GM21367 (cell line): ENCODE data around the gene HSPA8.
"Not testable (repeated sequence)": the region's sequence is repeated elsewhere in the genome, so short reads cannot be mapped to it uniquely, and the experiment has no call there.

Experiments used
- ATAC-seq: cut with Tn5 transposase; IDR thresholded peaks from one replicate; pipeline ENCODE4 v1.9.1; 2021; ENCODE audit not compliant: unreplicated experiment

Gene HSPA8

DNA sequence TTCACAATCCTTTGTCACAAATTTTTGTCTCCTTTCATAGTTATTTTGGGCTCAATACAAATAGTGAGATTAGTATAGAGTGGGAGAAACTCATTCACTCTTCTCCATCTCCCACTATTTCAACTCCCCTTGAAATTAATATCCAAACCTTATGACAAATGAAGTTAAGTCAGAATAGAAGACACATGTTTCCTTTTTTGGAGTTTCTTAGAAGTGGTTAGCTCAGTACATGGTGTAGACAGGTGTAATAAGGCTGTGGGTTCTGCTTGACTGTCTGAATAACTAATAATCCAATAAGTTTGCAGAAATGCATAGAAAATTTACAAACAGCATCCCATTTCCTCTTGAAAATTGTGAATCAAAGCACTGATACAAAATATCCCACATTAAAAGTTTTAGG is 10.8 kb upstream of the HSPA8 start:
- ATAC-seq, result no peak

GRCh38 chr11:123072332-123072761 is 10.4 kb upstream of the HSPA8 start:
- no peak for ATAC-seq

- ATAC-seq, result peak; percentile 56
These were observed 8.2 kb upstream of the HSPA8 start for GRCh38 chr11:123069908-123070821.

- no peak for ATAC-seq
These were observed 3.7 kb upstream of the HSPA8 start for GRCh38 chr11:123065621-123066020.

DNA sequence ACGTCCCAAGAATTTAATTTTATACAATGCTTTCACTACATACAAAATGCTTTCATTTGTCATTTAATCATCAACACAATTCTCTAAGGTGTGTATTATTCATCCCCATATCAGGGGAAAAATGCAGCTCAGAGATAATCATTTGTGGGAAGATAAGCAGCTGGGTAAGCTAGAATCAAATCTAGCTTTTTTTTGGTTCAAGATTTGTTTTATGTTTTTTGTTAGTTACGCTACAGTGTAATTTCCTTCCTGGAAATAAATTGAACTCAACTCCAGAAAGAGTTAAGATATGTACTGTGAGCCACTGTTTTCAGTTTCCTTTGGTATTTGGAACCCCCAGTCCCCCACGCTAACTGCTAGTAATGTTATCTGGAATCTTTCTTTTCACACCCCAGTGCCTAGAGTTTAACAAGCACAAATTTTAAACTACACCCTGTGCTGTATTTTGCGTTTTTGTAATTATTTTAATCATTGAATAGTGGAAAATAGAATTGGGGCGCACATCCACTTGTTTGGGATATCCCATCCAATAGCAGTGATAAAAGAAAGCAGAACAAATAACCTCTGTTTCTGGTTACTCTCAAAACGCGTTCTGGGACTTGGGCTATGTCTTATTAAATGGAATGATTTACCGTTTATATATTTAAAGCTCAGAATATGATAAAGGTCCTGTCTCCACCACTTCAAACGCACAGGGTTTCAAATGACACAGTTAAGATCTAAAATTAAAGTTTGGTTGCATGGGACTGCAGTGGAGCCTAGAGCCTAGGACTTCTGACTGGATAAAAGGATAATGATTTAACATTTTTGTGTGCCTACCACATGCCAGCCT is 2.1 kb upstream of the HSPA8 start:
- no peak for ATAC-seq

DNA sequence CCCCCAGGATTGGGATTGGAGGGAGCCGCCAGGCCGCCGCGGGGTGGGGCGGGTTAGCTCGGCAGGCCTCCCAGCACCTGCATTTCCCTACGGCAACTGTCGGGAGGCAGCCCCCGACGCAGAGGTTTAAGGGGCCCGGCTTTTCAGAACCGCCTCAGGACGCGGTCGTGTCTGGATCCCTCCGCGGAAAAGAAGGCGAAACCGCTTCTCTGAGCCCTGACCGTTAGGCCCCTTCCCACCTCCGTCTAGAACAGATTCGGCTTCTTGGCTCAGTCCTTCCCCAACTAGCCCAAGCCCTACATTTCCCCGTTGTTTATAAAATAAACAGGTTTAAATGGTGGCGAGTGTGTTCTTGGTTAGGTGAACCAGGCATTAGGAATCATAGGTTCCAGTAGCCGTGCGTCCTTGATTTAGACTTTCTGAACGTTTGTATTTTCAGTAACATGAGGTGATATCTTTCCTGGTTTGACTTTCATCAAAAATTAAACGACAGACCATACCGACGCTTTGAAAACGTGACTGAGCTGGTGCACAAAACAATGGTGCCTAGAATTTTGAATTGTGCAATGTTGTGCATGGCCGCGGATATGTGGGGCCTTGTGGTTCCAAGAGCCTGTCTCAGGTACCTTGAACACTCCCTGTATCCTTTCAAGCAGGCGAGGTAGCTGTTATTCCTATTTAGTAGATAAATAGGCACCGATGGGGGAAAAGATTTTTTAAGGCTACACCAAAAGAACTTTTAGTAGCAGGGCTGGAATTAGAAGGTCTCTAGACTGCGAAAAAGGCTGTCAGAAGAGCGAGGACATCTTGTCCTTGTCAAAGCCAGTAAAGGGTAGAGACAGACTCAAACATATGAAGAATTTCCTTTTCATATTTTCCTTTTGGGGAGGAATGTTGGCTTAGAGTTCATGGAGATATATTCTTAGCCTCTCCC is 1.2 kb upstream of the HSPA8 start:
- peak; percentile 4 for ATAC-seq

DNA sequence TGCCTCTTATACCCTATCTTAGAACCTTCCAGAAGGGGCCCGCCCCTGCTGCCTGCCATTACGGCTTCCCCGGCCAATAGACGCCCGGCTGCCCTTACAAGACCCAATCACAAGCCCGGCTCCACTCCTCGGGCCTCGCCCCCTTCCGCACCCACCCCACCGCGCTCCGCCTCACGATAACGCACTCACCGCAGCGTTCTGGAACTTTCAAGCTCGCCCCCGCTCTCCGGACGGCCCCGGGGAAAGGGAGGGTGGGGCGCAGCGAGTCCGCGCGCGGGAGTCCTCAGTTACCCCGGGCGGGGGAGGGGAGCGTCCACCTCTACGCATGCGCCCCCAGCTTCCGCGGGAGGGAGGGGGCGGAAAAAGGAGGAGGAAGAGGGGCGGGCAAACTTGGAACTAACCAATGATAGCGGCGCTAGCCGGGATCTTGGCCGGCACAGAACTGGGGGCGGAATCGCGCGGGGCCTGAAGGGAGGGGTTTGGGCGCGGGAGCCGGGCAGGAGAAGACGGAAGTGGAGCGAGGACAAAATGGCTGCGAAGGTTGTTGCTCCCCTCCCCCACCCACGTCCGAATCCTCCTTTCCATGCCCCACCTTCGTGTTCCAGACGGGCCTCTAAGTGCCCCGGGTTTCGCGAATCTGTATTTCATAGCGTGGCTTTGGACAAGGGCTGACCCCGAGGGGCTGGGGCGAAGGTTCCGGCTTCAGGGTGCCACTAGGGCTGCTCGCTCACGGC is 389 bp upstream of the HSPA8 start:
- peak; percentile 84 for ATAC-seq

GRCh38 chr11:123060277-123061000 is 1.5 kb downstream of the HSPA8 start:
- no peak for ATAC-seq

GRCh38 chr11:123059041-123059920 is 2.7 kb downstream of the HSPA8 start:
- ATAC-seq, result not testable (repeated sequence)

DNA sequence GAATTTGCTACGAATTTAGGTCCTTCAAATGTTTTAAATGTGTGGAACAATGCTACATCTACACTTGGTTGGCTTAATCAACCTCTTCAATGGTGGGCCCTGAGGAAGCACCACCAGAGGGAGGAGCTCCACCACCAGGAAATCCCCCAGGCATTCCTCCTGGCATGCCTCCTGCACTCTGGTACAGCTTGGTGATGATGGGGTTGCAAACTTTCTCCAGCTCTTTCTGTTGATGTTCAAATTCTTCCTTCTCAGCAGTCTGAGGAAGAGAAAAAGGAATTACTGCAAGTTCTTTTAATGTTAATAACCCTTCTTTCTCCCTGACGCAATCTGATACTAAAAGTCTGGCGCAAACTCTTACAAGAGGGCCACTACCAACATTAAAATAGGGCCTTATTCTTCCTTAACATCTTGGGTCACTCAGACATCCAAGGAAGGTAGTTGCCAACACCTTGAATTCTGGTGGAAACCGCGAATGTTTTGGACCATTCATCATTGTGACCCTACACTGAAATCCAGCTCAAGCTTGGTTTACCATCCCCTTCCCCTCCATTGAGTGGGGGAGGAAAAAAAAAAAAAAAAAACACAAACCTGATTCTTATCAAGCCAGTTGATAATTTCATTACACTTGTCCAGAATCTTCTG is 4.2 kb downstream of the HSPA8 start:
- ATAC-seq, result no peak

DNA sequence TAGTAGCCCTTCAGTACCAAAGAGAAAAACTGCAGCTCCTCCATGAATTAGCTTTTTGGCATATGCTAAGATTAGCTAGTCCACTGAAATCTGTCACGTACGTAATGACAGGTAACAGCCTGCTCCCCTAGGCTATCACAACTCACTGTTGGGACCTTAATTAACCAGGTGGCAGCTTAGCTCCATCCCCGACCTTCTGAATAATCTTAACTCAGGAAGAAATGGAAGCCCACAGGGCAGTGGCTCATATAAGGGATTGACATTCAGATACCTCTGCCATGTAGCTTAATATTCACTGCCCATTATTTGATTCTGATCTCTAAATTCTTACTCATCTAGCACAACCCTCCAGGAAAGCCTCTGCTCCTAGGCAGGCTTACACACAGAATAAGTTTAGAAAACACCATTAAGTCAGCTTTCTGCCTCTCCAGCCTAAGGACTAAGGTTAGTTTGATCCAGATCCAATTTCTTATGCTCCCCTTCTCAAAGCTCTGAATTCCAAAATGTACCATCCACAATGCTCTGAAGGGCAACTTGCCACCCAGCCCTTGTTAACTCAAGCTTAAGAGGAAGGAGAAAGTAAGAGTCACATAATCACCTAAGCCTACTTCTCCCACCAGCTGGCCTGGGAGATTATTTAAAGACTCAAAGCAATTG is 5.0 kb downstream of the HSPA8 start:
- no peak for ATAC-seq

- no peak for ATAC-seq
These were observed 6.6 kb downstream of the HSPA8 start for GRCh38 chr11:123055191-123055901.

DNA sequence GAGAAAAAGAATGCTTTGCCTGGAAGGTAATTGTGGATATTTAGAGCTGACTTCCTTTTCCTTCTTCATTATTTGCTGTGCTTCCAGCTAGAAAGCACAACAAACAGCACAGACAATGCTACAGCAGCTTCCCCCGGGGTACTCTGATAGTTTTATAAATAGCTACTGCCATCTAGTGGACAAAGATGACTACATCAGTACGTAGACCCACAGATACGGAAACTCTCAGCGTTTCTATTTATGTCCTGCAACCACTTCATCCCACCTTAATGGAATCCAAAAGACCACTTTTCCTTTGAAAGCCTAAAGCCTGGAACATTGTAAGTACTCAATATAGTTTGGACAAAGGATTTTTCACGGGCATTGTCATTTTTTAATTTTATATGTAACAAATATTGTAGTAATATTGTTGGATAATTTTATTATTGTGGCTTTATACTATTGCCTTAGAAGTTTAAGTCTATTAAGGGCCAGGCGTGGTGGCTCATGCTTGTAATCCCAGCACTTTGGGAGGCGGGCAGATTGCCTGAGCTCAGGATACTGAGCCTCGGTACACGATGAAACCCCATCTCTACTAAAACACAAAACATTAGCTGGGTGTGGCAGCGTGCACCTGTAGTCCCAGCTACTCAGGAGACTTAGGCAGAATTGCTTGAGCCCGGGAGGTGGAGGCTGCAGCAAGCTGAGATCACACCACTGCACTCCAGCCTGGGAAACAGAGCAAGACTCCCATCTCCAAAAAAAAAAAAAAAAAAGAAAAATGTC is 7.5 kb downstream of the HSPA8 start:
- peak; percentile 73 for ATAC-seq

GRCh38 chr11:123052901-123053721 is 8.8 kb downstream of the HSPA8 start:
- no peak for ATAC-seq

DNA sequence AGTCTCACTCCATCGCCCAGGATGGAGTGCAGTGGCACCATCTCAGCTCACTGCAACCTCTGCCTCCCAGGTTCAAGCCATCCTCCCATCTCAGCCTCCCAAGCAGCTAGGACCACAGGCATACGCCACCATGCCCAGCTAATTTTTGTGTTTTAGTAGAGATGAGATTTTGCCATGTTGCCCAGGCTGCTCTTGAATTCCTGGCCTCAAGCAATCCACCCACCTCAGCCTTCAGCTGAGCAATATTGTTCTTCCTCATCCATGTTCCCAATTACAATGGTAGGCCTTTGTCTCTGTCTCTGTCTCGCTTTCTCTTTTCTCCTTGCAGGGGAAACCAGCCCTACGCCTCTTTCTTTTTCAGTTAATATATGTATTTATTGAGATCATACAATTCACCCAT is 10.3 kb downstream of the HSPA8 start:
- ATAC-seq, result no peak
